ENCODE data around the gene PRKN. TPM values are rescaled to one million over a fixed set of nuclear protein-coding genes. Genes with fewer than 3 reads are reported as not detected.

PRKN gene
- polyA plus RNA-seq, 3 donors: 0.41 to 16.8 (median 2.1) TPM

DNA sequence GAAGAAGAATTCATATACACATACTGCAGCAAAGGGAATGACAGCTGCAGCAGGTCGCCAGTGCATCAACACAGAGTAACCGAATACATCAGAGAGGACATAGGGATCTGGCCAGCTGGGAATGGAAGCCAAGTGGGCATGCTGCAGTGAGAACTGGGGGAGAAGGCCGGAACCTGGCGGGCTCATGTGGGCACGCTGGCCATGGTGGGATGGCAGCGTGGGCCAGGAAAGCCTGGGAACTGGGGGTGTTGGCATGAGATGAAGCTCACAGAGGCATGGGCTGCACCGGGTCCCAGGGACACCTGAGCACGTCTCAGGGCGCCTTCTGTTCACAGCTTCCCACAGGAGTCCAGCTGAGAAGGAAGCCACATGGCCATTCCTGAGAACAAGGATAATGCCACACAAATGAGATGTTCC lies 1314.2 kb downstream of the PRKN start:
- WGBS, 3 donors: 86 to 90% (median 89%) methylated on average over 8 to 9 of the region's 9 CpGs
- no peak overlapping the region for H3K27ac ChIP-seq (ENCODE audit: low read depth, low read length)

DNA sequence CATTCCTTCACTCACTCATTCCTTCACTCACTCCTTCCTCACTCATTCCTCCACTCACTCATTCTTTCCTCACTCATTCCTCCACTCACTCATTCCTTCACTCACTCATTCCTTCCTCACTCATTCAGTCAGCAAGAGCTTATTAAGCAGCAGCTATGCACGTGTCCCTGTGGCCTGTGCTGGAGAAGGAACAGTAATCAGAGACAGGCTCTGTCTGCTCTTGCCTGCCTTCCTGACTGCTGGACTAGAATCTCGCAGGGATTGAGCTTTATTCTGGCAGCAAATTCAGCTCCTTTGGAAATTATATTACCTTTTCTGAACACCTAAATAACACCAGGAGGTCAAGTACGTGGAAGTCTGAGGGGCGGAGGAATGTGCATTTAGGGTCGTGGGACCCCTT lies 1314.8 kb downstream of the PRKN start:
- 81 to 83% (median 82%) methylated on average over 5 of the region's 5 CpGs for WGBS, 3 donors
- no peak overlapping the region for H3K27ac ChIP-seq (ENCODE audit: low read depth, low read length)

DNA sequence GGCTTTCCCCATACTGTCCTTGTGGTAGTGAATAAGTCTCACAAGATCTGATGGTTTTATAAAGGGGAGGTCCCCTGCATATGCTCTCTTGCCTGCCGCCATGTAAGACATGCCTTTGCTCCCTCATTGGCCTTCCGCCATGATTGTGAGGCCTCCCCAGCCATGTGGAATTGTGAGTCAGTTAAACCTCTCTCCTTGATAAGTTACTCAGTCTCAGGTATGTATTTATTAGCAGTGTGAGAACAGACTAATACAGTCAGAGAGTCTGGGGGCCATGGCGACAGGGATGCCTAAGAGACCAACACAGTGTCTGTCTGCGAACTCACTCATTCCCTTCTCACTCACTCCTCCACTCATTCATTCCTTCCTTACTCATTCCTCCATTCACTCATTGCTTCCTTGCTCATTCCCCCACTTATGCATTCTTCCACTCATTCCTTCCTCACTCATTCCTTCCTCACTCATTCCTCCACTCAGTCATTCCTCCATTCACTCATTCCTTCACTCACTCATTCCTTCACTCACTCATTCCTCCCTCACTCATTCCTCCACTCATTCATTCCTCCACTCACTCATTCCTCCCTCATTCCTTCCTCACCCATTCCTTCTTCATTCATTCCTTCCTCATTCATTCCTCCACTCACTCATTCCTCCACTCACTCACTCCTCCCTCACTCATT lies 1316.2 kb downstream of the PRKN start:
- 94 to 99% (median 98%) methylated on average over 4 of the region's 4 CpGs for WGBS, 3 donors
- no peak overlapping the region for H3K27ac ChIP-seq (ENCODE audit: low read depth, low read length)

DNA sequence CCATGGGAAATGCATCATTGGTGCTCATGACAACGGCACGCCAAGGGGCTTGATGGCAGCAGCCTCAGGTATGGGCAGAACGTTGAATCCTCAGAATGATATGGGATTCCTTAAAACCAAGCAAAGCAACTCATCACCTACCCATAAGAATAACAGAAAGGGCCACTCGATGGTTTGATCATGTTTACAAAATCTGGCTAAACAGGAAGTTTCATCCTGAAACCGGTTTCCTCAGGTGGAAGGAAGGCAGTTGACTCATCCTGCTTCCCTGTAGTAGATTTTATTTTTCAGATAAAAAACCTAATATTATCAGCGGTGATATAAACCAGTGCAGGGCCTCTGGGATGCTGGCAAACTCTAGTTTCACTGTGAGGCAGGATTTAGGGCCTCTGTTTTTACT lies 1316.8 kb downstream of the PRKN start:
- H3K27ac ChIP-seq (ENCODE audit: low read depth, low read length): no peak overlapping the region
- WGBS, 3 donors: 82 to 96% (median 83%) methylated on average over 6 of the region's 6 CpGs

DNA sequence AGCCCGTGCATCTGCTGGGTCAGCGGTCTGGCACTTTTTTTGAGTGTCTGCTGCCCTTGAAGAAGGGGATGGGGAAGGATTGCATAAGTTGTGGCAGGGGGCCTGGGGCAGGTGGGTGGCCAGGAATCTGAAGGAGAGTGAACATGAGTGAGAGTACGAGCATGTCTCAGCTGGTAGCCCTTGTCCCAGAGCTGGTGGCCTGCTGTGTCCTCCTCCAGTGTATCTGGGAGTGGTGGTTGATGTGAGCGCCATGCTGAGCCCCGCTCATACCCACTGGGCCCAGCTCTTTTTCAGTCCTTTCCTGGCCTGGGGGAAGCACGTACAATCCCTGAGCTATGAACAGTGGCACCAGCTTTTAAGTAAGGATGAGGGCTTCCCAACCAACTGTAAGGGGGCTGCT lies 1317.5 kb downstream of the PRKN start:
- WGBS, 3 donors: 94 to 97% (median 95%) methylated on average over 6 of the region's 6 CpGs
- no peak overlapping the region for H3K27ac ChIP-seq (ENCODE audit: low read depth, low read length)

DNA sequence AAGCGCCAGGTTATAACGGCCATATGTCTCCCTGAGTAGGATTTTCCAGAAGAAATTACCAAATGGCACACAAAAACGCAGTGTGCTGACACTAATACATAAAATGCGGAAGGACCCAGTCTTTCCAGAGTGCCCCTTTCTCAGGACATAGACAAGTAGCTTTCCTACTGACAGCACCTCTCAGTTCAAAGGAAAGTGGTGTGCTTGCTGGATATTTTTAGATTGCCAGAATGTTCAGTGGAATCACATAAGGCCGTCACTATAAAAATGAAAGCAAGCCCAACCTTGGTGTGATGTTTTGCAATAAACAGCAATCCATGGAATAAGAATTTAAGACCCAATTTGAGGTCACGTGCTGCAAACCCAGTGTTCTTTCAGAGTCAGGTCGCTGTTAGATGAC lies 1318.2 kb downstream of the PRKN start:
- H3K27ac ChIP-seq (ENCODE audit: low read depth, low read length): no peak overlapping the region
- WGBS, 3 donors: 79 to 87% (median 86%) methylated on average over 7 of the region's 7 CpGs

DNA sequence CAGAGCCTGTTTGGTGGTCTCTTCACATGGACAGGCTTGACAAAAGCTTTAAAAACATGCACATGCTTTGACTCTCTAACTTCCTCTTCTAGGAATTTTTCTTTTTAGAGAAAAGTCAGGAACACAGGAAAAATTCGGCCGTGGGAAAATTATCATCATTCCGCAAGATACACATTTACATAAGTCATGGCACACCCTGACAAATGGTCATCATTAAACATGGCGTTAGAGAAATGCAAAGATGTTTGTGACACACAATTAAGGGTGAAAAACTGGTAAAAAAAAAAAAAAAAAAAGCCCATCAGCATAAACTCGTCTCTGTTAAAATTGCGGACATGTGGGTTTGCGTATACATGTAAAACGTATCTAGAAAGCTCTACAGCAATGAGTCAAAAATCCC lies 1319.5 kb downstream of the PRKN start:
- 87 to 92% (median 88%) methylated on average over 8 of the region's 8 CpGs for WGBS, 3 donors
- no peak overlapping the region for H3K27ac ChIP-seq (ENCODE audit: low read depth, low read length)

DNA sequence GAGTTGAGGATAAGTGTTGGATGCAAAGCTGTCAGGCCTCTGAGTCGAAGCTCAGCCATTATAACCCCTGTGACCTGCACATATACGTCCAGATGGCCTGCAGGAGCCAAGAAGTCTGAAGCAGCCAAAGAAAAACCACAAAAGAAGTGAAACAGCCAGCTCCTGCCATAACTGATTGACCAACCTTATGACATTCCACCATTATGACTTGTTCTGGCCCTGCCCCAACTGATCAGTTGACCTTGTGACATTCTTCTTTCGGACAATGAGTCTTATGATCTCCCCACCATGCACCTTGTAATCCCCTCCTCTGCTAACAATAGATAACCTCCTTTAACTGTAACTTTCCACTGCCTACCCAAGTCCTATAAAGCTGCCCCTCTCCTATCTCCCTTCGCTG lies 1320.0 kb downstream of the PRKN start:
- no peak overlapping the region for H3K27ac ChIP-seq (ENCODE audit: low read depth, low read length)
- 66 to 71% (median 67%) methylated on average over 4 of the region's 4 CpGs for WGBS, 3 donors

DNA sequence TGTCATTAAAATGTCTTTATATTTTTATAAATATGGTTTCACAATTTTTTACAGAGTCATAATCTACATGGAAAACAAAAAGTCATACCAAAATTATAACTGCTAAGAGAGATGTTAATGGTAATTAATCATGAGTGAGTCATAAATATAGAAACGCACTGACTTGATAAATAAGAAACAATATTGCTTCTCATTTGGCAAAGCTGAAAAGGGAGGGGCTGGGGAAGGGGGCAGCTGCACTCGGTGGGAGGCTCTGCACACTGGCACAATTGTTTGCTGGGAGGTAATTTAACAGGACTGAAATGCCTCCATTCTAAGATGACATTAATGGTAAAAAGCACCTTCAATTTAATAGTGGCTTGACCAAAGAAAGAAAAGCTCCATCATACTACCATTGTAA lies 1320.5 kb downstream of the PRKN start:
- 55 to 64% (median 63%) methylated on average over 2 of the region's 2 CpGs for WGBS, 3 donors
- no peak overlapping the region for H3K27ac ChIP-seq (ENCODE audit: low read depth, low read length)

DNA sequence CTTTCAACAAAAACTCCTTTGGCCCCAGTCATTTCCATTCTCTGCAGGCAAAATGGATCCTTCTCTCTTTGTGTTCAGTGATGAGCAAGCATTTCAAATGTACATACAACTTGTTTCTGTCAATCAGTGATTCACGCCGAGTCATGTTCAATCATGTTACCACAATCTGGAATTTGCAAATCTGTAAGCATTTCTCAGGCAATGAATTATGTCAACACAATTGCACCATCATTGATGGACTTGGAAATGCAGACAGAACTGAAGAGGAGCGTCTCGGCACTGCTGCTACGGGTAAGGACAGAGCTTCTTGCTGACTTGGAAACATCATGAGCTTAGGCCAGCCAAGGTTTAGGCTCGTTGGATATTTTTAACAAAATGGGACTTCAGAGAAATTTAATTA lies 1320.9 kb downstream of the PRKN start:
- 81 to 94% (median 87%) methylated on average over 6 of the region's 6 CpGs for WGBS, 3 donors
- no peak overlapping the region for H3K27ac ChIP-seq (ENCODE audit: low read depth, low read length)

DNA sequence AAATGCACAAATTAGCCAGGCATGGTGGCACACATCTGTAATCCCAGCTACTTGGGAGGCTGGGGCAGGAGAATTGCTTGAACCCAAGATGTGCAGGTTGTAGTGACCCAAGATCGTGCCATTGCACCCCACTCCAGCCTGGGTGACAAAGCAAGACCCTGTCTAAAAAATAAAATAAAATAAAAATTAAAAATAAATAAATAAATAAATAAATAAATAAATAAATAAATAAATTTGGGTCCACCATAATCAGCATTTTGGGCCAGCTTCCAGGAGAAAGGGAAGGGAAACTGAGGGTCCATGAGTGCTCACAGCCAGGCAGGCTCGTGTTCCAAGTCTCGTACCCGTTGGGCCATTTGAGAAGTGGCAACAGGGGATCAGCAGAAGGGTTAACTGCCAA lies 1322.1 kb downstream of the PRKN start:
- no peak overlapping the region for H3K27ac ChIP-seq (ENCODE audit: low read depth, low read length)
- WGBS, 3 donors: 93 to 100% (median 94%) methylated on average over 4 of the region's 4 CpGs

DNA sequence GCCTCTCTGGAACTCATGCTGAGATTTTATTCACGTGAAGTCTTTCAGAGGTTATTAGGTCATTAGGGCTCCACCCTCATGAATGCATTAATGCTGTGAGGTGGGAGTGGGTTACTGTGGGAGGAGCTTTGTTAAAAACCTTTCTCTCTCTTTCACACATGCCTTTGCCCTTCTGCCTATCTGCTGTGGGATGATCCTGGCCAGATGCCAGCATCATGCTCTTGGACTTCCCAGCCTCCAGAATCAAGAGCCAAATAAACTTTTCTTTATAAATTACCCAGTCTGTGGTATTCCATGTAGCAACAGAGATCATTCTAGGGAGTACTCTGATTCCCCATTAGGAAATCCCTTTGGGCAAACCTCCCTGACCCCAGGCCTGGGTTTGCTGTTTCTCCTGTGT lies 1323.8 kb downstream of the PRKN start:
- no peak overlapping the region for H3K27ac ChIP-seq (ENCODE audit: low read depth, low read length)
- WGBS, 3 donors: 68 to 93% (median 77%) methylated on average over 1 of the region's 1 CpG

DNA sequence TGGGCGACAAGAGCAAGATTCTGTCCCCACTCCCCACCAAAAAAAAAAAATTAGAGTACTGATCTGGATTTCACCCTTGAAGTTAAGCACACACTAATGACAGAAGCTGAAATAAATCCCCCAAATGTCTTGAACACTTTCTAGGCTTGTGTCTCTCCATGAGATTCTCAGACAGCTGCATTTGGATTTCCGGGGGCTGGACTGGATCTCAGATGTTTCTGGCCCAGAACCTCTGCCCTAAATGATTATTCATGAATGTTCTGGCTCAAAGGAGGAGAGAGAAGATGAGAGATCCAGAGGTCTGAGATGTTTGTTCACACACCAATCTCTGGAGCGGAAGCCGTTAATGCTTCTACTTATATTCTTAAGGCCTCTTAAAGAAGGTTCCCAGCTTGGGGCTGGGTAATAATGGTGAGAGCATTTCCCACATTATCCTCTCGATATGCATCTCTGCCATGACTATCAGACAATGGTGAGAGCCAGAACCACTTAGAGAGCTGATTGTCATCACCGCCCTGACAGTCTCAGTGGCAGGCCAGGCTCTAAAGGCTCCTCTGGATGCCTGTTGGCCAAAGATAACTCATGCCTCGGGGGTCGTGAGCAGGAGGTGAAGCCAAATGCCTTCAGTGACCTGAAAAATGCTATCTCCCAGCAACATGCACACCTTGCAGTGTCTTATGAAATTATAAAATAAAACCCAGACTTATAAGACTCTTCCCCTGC lies 1325.8 kb downstream of the PRKN start:
- no peak overlapping the region for H3K27ac ChIP-seq (ENCODE audit: low read depth, low read length)
- whole genome bisulfite sequencing, 3 donors: 83 to 95% (median 86%) methylated on average over 8 of the region's 8 CpGs

DNA sequence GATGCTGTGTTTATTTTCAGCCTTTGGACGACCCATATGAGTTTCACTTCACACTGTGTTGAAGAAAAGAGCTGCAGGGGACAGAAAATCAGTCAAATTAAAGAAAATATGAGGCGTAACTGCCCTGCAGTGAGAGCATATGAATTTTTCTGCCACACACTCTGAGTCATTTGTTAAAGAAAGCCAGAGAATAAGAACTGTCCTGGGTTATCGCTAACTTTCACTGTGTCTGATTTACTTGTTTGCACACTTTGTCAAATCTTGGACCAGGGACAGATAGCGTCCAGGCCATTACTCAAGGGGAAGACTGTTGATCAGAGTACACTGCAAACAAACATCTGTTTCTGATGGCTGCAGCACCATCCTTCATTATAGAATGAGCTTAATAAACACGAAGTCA lies 1326.9 kb downstream of the PRKN start:
- WGBS, 3 donors: 41 to 75% (median 69%) methylated on average over 5 of the region's 5 CpGs
- no peak overlapping the region for H3K27ac ChIP-seq (ENCODE audit: low read depth, low read length)

DNA sequence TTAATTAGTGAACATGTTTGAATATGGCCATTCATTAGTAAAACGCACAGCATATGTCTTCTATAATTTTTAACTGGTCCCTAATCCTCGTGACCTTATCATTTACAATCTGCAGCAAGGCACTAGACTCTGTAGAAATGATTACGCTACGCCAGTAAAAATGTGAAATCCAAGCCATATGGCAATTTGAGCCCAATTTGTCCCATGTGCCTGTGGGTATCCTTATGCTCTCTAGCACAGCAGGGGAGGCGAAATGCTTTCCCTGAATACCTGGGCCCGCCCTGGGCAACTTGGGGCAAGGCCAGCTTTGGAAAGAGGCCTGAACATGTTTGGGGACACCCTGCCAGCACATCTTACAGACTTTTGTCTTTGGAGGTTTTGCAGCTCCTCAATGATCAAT lies 1331.0 kb downstream of the PRKN start:
- H3K27ac ChIP-seq (ENCODE audit: low read depth, low read length): no peak overlapping the region
- WGBS, 3 donors: 93 to 95% (median 93%) methylated on average over 6 of the region's 6 CpGs

DNA sequence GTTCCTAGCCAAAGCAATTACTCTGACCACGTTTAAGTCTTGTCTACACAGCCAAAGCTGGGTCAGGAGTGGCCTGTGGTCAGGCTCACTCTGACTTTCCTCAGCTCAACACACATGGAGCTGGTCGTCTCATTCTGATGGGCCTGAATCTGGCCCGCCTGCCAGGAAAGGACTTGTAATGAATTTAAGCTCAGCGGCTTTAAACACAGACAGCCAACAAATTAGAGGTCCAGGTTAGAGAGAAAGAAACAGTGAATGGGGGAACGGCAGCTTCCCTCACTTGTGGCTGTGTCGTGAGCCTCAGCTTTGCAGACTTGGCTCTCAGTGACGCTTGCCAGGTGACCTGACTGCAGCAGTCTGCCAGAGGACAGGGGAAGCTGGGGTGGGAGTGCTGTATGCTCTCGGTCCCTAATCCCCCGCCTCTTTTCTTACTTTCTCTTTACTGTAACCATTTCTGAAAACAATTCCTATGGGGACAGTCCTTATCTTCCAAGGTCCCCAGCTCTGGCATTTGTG lies 1331.8 kb downstream of the PRKN start:
- H3K27ac ChIP-seq (ENCODE audit: low read depth, low read length): no peak overlapping the region
- WGBS, 3 donors: 63 to 85% (median 78%) methylated on average over 9 of the region's 9 CpGs

DNA sequence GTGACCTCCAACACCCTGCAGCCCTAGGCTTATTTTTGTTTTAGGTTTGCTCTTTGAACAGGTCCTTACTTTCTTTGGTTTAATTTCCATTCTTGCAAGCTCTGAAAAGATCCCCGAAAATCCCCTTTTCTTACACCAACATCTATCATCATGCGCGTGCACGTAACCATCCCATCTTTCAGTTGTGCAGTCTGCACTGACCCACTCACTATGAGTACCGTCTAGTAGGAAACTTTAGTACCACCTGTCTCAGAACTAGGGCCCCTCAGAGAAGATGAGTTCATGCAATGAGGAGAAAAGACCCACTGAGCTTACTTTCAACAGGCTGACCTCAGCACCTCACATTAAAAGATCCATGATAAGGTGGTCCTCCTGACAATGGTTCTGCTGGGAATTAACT lies 1333.1 kb downstream of the PRKN start:
- WGBS, 3 donors: 83 to 88% (median 87%) methylated on average over 5 of the region's 5 CpGs
- no peak overlapping the region for H3K27ac ChIP-seq (ENCODE audit: low read depth, low read length)

DNA sequence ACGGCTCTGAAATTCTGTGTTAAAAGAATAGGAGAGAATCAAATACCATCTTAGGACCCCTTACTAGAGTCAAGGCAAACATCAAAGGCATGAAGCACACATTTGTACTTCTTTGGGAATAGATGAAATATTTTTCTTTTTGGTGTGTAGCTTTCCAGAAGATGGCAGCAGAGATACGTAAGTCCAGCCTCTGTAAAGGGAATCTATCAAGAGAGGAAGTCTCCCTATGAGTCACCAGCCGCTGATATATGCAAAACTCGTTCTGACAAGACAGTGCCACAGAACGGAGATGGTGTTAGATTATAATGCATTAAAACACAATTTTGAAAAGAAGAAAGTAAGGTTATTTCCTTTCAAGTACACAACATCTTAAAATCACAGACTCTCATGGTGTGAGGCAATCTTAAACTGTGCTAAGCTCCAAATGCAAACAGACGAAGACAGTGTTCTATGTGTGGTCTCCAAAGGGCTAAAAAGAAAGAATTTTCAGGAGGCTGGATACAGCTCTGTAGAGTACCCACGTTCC lies 1333.7 kb downstream of the PRKN start:
- 10 to 17% (median 10%) methylated on average over 7 of the region's 7 CpGs for WGBS, 3 donors

DNA sequence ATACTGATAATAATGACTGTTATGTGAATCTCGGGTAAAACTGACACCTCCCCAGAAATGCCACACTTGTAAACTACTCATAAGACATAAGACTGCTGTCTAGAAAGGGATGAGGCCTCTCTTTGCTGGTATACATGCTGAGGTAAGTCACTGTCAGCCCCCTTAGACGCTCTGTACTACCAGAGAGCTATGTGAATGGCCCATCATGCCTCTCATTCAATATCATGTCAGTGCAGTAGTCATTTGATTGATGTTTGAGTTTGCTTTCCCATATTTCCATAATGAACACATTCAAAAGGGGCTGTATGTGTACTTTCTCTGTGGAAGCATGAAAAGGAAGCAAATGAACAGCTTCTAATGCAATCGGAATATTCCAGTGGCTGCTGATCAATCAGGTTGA lies 1334.3 kb downstream of the PRKN start:
- no peak overlapping the region for H3K27ac ChIP-seq (ENCODE audit: low read depth, low read length)
- 45 to 77% (median 70%) methylated on average over 3 of the region's 3 CpGs for WGBS, 3 donors

More for the DNA sequence above, 1333.7 kb downstream of the PRKN start:
- H3K27ac ChIP-seq (ENCODE audit: low read depth, low read length): no peak overlapping the region

DNA sequence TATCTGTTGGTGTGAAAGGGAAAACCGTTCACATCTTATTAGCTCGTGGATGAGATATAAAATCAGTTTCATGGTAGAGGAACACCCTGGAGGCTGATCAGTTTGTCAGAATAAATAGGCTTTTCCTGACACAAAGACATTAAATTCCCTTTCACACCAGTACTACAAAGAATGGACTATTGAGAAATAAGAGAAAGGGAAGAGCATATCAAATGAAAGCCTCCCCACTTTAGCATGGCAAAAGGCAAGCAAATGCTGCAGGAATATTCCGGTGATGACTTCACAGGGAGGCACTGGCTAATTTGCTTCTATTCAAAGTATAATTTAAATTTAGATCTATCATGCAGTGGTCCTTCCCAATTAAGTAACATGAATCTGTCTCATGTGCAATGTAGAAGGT lies 1337.8 kb downstream of the PRKN start:
- WGBS, 3 donors: 84 to 95% (median 89%) methylated on average over 3 of the region's 3 CpGs

More for the DNA sequence above, 1337.8 kb downstream of the PRKN start:
- H3K27ac ChIP-seq (ENCODE audit: low read depth, low read length): no peak overlapping the region

Measured in adipose tissue (tissue), 3 donors.